ENCODE measurements around the gene RNFT1. TPM values are rescaled to one million over a fixed set of nuclear protein-coding genes. Genes with fewer than 3 reads are reported as not detected.
"Not testable (repeated sequence)": the region's sequence is repeated elsewhere in the genome, so short reads cannot be mapped to it uniquely, and the experiment has no call there.

The RNFT1 gene
- total RNA-seq, 2 experiments from 2014 or later: 19.8 to 19.9 TPM

DNA sequence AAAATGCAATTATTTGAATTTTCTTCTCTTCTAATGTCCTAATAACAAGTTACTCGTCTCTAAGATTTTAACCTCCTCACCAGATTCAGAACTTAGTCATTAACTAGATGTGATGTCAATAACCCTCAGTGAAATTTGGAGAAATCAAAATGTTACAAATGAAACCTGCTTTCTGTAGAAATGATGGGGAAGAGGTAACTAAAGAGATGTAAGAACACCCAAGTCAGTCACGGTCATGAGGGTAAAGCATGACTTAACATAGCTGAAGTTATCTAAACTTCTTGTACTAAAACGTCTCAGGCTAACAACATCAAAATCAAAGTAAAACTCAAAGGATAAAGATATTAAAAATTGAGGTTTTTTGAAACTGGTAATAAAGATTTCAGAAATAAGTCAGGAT, 9.7 kb downstream of the RNFT1 start:
- ChIA-PET POLR2A (no interaction called here), CTCF (interaction anchor here (1.7 kb wide), 1 partner anchor 82 kb away, joined by 3 read pairs; no protein-coding TSS in a partner anchor)
- no peaks in the 10 kb centered on the region for H3K4me1 ChIP-seq (ENCODE audit: insufficient read depth, low read length)
- H3K27ac ChIP-seq (ENCODE audit: low read depth in 1 of 2, low read length in 2 of 2): no peak overlapping the region
- DNase-seq (no peak), ATAC-seq (ENCODE audit: poor library complexity) (no peak)
- Mint-ChIP-seq H3K27me3 (no peaks in the 10 kb centered on the region), H3K4me3 (no peak overlapping the region), H3K36me3 (ENCODE audit: low read depth) (peaks cover 75% of the 10 kb centered on the region), H3K9me3 (no peaks in the 10 kb centered on the region), H3K4me1 (ENCODE audit: low read depth) (peaks cover 13% of the 10 kb centered on the region), H3K27ac (no peak overlapping the region)
- H3K9me3 ChIP-seq (ENCODE audit: control insufficient read depth in 1 of 2, insufficient read depth in 1 of 2, low read length in 2 of 2): no peaks in the 10 kb centered on the region
- H3K27me3 ChIP-seq (ENCODE audit: control insufficient read depth in 1 of 2, insufficient read depth in 2 of 2, low read length in 2 of 2): no peaks in the 10 kb centered on the region
- intact Hi-C loops (cut with DNase I, micrococcal nuclease): no loop called here
- TF ChIP-seq, protein P1, sequence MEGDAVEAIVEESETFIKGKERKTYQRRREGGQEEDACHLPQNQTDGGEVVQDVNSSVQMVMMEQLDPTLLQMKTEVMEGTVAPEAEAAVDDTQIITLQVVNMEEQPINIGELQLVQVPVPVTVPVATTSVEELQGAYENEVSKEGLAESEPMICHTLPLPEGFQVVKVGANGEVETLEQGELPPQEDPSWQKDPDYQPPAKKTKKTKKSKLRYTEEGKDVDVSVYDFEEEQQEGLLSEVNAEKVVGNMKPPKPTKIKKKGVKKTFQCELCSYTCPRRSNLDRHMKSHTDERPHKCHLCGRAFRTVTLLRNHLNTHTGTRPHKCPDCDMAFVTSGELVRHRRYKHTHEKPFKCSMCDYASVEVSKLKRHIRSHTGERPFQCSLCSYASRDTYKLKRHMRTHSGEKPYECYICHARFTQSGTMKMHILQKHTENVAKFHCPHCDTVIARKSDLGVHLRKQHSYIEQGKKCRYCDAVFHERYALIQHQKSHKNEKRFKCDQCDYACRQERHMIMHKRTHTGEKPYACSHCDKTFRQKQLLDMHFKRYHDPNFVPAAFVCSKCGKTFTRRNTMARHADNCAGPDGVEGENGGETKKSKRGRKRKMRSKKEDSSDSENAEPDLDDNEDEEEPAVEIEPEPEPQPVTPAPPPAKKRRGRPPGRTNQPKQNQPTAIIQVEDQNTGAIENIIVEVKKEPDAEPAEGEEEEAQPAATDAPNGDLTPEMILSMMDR (IDR thresholded peaks at IDR 0.05): no peak
- H3K36me3 ChIP-seq (ENCODE audit: insufficient read depth, low read length): peaks cover 35% of the 10 kb centered on the region
- no peak overlapping the region for H3K4me3 ChIP-seq (ENCODE audit: low read length)

DNA sequence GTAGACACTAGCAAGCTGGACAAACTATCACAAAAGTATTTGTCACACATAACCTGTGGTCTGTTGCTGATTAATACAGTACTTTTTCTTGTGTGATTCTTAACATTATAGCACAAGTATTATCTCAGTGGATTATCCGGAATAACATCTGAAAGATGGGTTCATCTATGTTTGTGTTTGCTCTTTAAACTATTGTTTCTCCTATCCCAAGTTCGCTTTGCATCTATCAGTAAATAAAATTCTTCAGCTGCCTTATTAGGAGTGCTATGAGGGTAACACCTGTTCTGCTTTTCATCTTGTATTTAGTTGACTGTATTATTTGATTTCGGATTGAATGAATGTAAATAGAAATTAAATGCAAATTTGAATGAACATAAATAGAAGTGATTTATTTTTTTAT, 14.5 kb downstream of the RNFT1 start:
- peaks cover 67% of the 10 kb centered on the region for H3K36me3 Mint-ChIP-seq (ENCODE audit: low read depth)
- H3K27ac ChIP-seq (ENCODE audit: low read depth in 1 of 2, low read length in 2 of 2): no peak overlapping the region
- H3K9me3 ChIP-seq (ENCODE audit: control insufficient read depth in 1 of 2, insufficient read depth in 1 of 2, low read length in 2 of 2): no peaks in the 10 kb centered on the region
- DNase-seq (no peak), ATAC-seq (ENCODE audit: poor library complexity) (no peak)
- no peaks in the 10 kb centered on the region for H3K4me1 ChIP-seq (ENCODE audit: insufficient read depth, low read length)
- H3K9me3 Mint-ChIP-seq: no peaks in the 10 kb centered on the region
- H3K36me3 ChIP-seq (ENCODE audit: insufficient read depth, low read length): peaks cover 35% of the 10 kb centered on the region
- no peak overlapping the region for H3K27ac Mint-ChIP-seq
- no peaks in the 10 kb centered on the region for H3K27me3 Mint-ChIP-seq
- ChIA-PET POLR2A (interaction anchor here (0.8 kb wide), 1 partner anchor 15 kb away, joined by 3 read pairs; no protein-coding TSS in a partner anchor), CTCF (interaction anchor here (1.2 to 1.6 kb wide), 2 partner anchors 15 to 35 kb away, joined by 3 read pairs; partner anchors contain the start of gene RNFT1)
- H3K27me3 ChIP-seq (ENCODE audit: control insufficient read depth in 1 of 2, insufficient read depth in 2 of 2, low read length in 2 of 2): no peaks in the 10 kb centered on the region
- no peak overlapping the region for H3K4me3 ChIP-seq (ENCODE audit: low read length)
- peaks cover 4% of the 10 kb centered on the region for H3K4me1 Mint-ChIP-seq (ENCODE audit: low read depth)
- intact Hi-C loops (cut with DNase I, micrococcal nuclease): no loop called here
- TF ChIP-seq, protein P1 (IDR thresholded peaks at IDR 0.05): no peak
- H3K4me3 Mint-ChIP-seq: no peak overlapping the region

GRCh38 chr17:59947310-59947709, 17.2 kb downstream of the RNFT1 start:
- H3K9me3 Mint-ChIP-seq; H3K4me1 Mint-ChIP-seq (ENCODE audit: low read depth); H3K27me3 Mint-ChIP-seq; H3K27ac Mint-ChIP-seq; DNase-seq; H3K27ac ChIP-seq (ENCODE audit: low read depth in 1 of 2, low read length in 2 of 2); H3K27me3 ChIP-seq (ENCODE audit: control insufficient read depth in 1 of 2, insufficient read depth in 2 of 2, low read length in 2 of 2); POLR2A ChIA-PET; intact Hi-C loops (cut with DNase I, micrococcal nuclease); H3K9me3 ChIP-seq (ENCODE audit: control insufficient read depth in 1 of 2, insufficient read depth in 1 of 2, low read length in 2 of 2); H3K4me3 ChIP-seq (ENCODE audit: low read length); H3K4me3 Mint-ChIP-seq; ATAC-seq (ENCODE audit: poor library complexity); CTCF ChIA-PET; H3K4me1 ChIP-seq (ENCODE audit: insufficient read depth, low read length): not testable (repeated sequence)
- peaks cover 33% of the 10 kb centered on the region for H3K36me3 ChIP-seq (ENCODE audit: insufficient read depth, low read length)
- H3K36me3 Mint-ChIP-seq (ENCODE audit: low read depth): peaks cover 71% of the 10 kb centered on the region

- H3K27me3 ChIP-seq (ENCODE audit: control insufficient read depth in 1 of 2, insufficient read depth in 2 of 2, low read length in 2 of 2); H3K4me3 Mint-ChIP-seq; DNase-seq; H3K27me3 Mint-ChIP-seq; H3K27ac ChIP-seq (ENCODE audit: low read depth in 1 of 2, low read length in 2 of 2); CTCF ChIA-PET; ATAC-seq (ENCODE audit: poor library complexity); H3K4me3 ChIP-seq (ENCODE audit: low read length); H3K4me1 Mint-ChIP-seq (ENCODE audit: low read depth); H3K27ac Mint-ChIP-seq; H3K9me3 Mint-ChIP-seq; POLR2A ChIA-PET; H3K9me3 ChIP-seq (ENCODE audit: control insufficient read depth in 1 of 2, insufficient read depth in 1 of 2, low read length in 2 of 2); intact Hi-C loops (cut with DNase I, micrococcal nuclease); H3K4me1 ChIP-seq (ENCODE audit: insufficient read depth, low read length): not testable (repeated sequence)
- peaks cover 38% of the 10 kb centered on the region for H3K36me3 ChIP-seq (ENCODE audit: insufficient read depth, low read length)
- peaks cover 74% of the 10 kb centered on the region for H3K36me3 Mint-ChIP-seq (ENCODE audit: low read depth)
Observed at GRCh38 chr17:59946433-59946832, 18.1 kb downstream of the RNFT1 start.
